ENCODE results near the gene GRPEL1.

GRCh38 chr4:7062816-7063215 lies 5.0 kb downstream of the GRPEL1 start:
- no peak for TF ChIP-seq CTCF (IDR thresholded peaks at IDR 0.05)
- no peak for TF ChIP-seq POLR2A (IDR thresholded peaks at IDR 0.05)

All from testis (tissue), 2 donors.